H1 (cell line): ENCODE data around the gene LDLRAD3.

Experiments
- BACH1 ChIP-seq: IDR thresholded peaks from 2 replicates; pipeline ENCODE4 v1.6.1; 2012; ENCODE audit warnings: low read length, improper control_type of control experiment
- BCL11A ChIP-seq, 2 experiments: IDR thresholded peaks; one replicate each; pipeline ENCODE4 v1.6.1; 2011; ENCODE audit warnings: low read depth in 2 of 2, low read length in 2 of 2, mild to moderate bottlenecking in 2 of 2
- CTBP2 ChIP-seq: IDR thresholded peaks from 2 replicates; pipeline ENCODE4 v1.7.0; 2011; ENCODE audit warnings: borderline replicate concordance, mild to moderate bottlenecking, moderate library complexity, mixed read lengths, low read length; ENCODE audit not compliant: insufficient read depth, insufficient read length
- EGR1 ChIP-seq: IDR thresholded peaks from 2 replicates; pipeline ENCODE4 v1.6.1; 2011; ENCODE audit warnings: low read depth, low read length, borderline replicate concordance
- EZH2 ChIP-seq: fragments of 200-600 bp; sonication (generic); IDR thresholded peaks from 2 replicates; pipeline ENCODE4 v1.7.1; 2012; ENCODE audit warnings: low read depth, mild to moderate bottlenecking, moderate library complexity, low read length, inconsistent platforms; ENCODE audit not compliant: severe bottlenecking
- JUN ChIP-seq: IDR thresholded peaks from 2 replicates; pipeline ENCODE4 v1.6.1; 2011; ENCODE audit warnings: low read depth, mild to moderate bottlenecking, improper control_type of control experiment, low read length
- KDM1A ChIP-seq: fragments of 200-600, 300-600 bp; sonication (generic); IDR thresholded peaks from 2 replicates; pipeline ENCODE4 v1.7.1; 2016; ENCODE audit warnings: mild to moderate bottlenecking, low read length, borderline replicate concordance
- POLR2A ChIP-seq, 2 experiments: IDR thresholded peaks; 1 replicate in 1 of 2; 2 replicates in 1 of 2; pipeline ENCODE4 v1.6.1; 2011; ENCODE audit warnings: low read depth in 2 of 2, low read length in 2 of 2, mild to moderate bottlenecking in 2 of 2; ENCODE audit errors: control extremely low read depth in 1 of 2
- RBBP5 ChIP-seq: IDR thresholded peaks from 2 replicates; pipeline ENCODE4 v1.7.1; 2012; ENCODE audit warnings: low read depth, mild to moderate bottlenecking, inconsistent platforms, low read length, moderate library complexity, borderline replicate concordance
- SIRT6 ChIP-seq: IDR thresholded peaks from one replicate; pipeline ENCODE4 v1.7.1; 2012; ENCODE audit warnings: low read length, inconsistent platforms
- ZNF274 ChIP-seq: IDR thresholded peaks from 2 replicates; pipeline ENCODE4 v1.7.0; 2012; ENCODE audit warnings: low read length, borderline replicate concordance; ENCODE audit errors: extremely low read depth
- TF ChIP-seq, protein P1 (sequence below), 3 experiments: IDR thresholded peaks; 1 replicate in 2 of 3; 2 replicates in 1 of 3; pipeline versions ENCODE4 v1.5.1 to v1.6.1; 2011; ENCODE audit warnings: low read length in 3 of 3, mild to moderate bottlenecking in 3 of 3, inconsistent platforms in 2 of 3, low read depth in 1 of 3, moderate library complexity in 1 of 3; ENCODE audit not compliant: insufficient read depth in 1 of 3; ENCODE audit errors: control extremely low read depth in 1 of 3

DNA sequence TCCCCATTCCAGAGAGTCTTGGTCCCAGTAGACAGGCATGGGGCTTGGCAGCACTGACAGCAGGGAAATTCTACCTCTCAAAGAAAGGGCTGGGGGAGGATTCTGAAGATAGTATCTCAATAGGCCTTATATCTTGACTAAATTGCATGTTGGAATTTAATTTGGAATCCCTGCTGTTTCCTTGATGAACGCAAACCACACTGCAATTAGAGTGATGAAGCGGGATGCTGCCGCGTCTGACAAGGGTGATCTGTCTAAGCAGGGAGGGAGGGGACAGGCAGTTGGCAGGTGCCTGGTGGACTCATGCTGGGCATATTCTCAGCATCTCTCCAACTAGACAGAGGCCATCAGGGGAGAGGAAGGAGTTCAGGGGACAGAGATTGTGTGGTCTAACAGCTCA lies 296.9 kb downstream of the LDLRAD3 start:
- TF ChIP-seq BACH1 (no peak), CTBP2 (no peak), KDM1A (no peak), SIRT6 (no peak), BCL11A (IDR thresholded peaks at IDR 0.05; ENCODE audit: low read depth in 2 of 2, low read length in 2 of 2) (no peak), EGR1 (no peak), EZH2 (no peak), RBBP5 (no peak), POLR2A (IDR thresholded peaks at IDR 0.05; ENCODE audit: control extremely low read depth in 1 of 2, low read depth in 2 of 2, low read length in 2 of 2) (no peak), ZNF274 (no peak), JUN (no peak)
- TF ChIP-seq, protein P1, sequence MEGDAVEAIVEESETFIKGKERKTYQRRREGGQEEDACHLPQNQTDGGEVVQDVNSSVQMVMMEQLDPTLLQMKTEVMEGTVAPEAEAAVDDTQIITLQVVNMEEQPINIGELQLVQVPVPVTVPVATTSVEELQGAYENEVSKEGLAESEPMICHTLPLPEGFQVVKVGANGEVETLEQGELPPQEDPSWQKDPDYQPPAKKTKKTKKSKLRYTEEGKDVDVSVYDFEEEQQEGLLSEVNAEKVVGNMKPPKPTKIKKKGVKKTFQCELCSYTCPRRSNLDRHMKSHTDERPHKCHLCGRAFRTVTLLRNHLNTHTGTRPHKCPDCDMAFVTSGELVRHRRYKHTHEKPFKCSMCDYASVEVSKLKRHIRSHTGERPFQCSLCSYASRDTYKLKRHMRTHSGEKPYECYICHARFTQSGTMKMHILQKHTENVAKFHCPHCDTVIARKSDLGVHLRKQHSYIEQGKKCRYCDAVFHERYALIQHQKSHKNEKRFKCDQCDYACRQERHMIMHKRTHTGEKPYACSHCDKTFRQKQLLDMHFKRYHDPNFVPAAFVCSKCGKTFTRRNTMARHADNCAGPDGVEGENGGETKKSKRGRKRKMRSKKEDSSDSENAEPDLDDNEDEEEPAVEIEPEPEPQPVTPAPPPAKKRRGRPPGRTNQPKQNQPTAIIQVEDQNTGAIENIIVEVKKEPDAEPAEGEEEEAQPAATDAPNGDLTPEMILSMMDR (IDR thresholded peaks at IDR 0.05; ENCODE audit: control extremely low read depth in 1 of 3, insufficient read depth in 1 of 3, low read depth in 1 of 3, low read length in 3 of 3): no peak
